ENCODE measurements around the gene CYP2C19. TPM values are rescaled to one million over a fixed set of nuclear protein-coding genes. Genes with fewer than 3 reads are reported as not detected.

Gene CYP2C19
- total RNA-seq: not detected in 2 replicates

DNA sequence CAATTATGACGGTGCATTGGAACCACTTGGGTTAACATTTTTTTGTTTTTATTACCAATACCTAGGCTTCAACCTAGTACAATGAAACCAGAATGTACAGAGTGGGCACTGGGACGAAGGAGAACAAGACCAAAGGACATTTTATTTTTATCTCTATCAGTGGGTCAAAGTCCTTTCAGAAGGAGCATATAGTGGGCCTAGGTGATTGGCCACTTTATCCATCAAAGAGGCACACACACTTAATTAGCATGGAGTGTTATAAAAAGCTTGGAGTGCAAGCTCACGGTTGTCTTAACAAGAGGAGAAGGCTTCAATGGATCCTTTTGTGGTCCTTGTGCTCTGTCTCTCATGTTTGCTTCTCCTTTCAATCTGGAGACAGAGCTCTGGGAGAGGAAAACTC is at the start of gene CYP2C19:
CYP2C19 (plus strand) TSS at position 289 of the 400 bp plus-strand sequence; CDS start at position 314, 25 bp downstream.

Other genes with a start within 250 kb of the CYP2C19 start
- 7.8 and 20.9 TPM in 2 replicates for gene HELLS, start 216.9 kb upstream of the CYP2C19 start, total RNA-seq
- not detected in 2 replicates for gene CYP2C18, start 79.0 kb upstream of the CYP2C19 start, total RNA-seq
- not detected in 2 replicates for gene CYP2C9, start 176.0 kb downstream of the CYP2C19 start, total RNA-seq